BLaER1 treated with 17β-estradiol and CSF1 and Interleukin-3, amounts not matched to agents 10 nM and 100 nM (cell line): ENCODE data around the gene ENC1.

Experiments
- H3K27ac ChIP-seq, 11 experiments: shearing (Covaris generic); formaldehyde crosslinking; 2 replicates each; pipeline ENCODE4 v1.8.1; 2022
- H3K27me3 ChIP-seq, 11 experiments: shearing (Covaris generic); formaldehyde crosslinking; 2 replicates each; pipeline ENCODE4 v1.8.1; 2022
- H3K36me3 ChIP-seq, 11 experiments: shearing (Covaris generic); formaldehyde crosslinking; 2 replicates each; pipeline ENCODE4 v1.8.1; 2022
- H3K4me1 ChIP-seq, 10 experiments: shearing (Covaris generic); formaldehyde crosslinking; 2 replicates each; pipeline ENCODE4 v1.8.1; 2022
- H3K4me2 ChIP-seq, 11 experiments: shearing (Covaris generic); formaldehyde crosslinking; 2 replicates each; pipeline ENCODE4 v1.8.1; 2022
- H3K4me3 ChIP-seq, 10 experiments: shearing (Covaris generic); formaldehyde crosslinking; 2 replicates each; pipeline ENCODE4 v1.8.1; 2022
- H3K9ac ChIP-seq, 11 experiments: shearing (Covaris generic); formaldehyde crosslinking; 2 replicates each; pipeline ENCODE4 v1.8.1; 2022
- H3K9me3 ChIP-seq, 11 experiments: shearing (Covaris generic); formaldehyde crosslinking; replicated peaks in 1 of 11; 2 replicates each; pipeline ENCODE4 v1.8.1; 2022
- H4K20me1 ChIP-seq, 11 experiments: shearing (Covaris generic); formaldehyde crosslinking; 2 replicates each; pipeline ENCODE4 v1.8.1; 2022
- Cebpa-rat ChIP-seq, 11 experiments: shearing (Covaris generic); IDR thresholded peaks; 2 replicates each; pipeline ENCODE4 v1.8.1; 2022

The ENC1 gene

DNA sequence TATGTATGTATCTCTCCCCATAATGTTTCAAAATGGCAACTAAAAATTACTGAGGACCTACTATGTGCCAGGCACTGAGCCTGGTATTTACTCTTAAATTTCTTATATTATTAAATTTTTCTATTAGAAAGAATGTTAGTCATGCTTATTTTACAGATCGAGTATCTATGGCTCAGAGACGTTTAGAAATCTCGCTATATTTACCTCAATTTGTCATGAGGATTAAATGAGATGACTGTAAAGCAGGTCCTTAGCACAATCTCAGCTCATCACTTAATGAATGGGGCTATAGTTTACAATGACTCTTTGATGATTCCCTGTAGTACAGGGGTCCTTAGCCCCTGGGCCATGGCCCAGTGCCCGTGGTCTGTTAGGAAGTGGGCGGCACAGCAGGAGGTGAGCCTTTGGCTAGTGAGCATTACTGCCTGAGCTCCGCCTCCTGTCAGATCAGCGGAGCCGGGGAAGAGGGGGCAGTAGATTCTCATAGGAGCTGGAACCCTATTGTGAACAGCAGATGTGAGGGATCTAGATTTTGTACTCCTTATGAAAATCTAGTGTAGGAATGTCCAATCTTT is 15.5 kb downstream of the ENC1 start:
- H3K9me3 ChIP-seq: peaks cover 0 to 7% (median 0%) of the 10 kb centered on the region in 11 experiments; a peak in 1 of 22 replicates
- no peak for TF ChIP-seq Cebpa-rat (IDR thresholded peaks at IDR 0.05)
- no peak overlapping the region for H3K9ac ChIP-seq
- no peak overlapping the region for H3K27ac ChIP-seq
- H4K20me1 ChIP-seq: peaks cover 0 to 41% (median 10%) of the 10 kb centered on the region in 11 experiments; a peak in 8 of 22 replicates
- no peak overlapping the region for H3K4me2 ChIP-seq
- no peak overlapping the region for H3K4me3 ChIP-seq
- no peaks in the 10 kb centered on the region for H3K27me3 ChIP-seq
- H3K36me3 ChIP-seq: peaks cover 23 to 36% (median 27%) of the 10 kb centered on the region in 11 experiments; a peak in 21 of 22 replicates
- peaks cover 0 to 1% (median under 1%) of the 10 kb centered on the region in 10 experiments; a peak in 10 of 20 replicates for H3K4me1 ChIP-seq

- Histone ChIP-seq H3K27ac (no peak overlapping the region), H3K4me3 (no peak overlapping the region), H3K9ac (no peak overlapping the region), H3K4me1 (no peaks in the 10 kb centered on the region), H3K27me3 (no peaks in the 10 kb centered on the region), H3K36me3 (peaks cover 17 to 31% (median 22%) of the 10 kb centered on the region in 11 experiments; a peak in 21 of 22 replicates), H3K9me3 (peaks cover 0 to 7% (median 0%) of the 10 kb centered on the region in 11 experiments; a peak in 1 of 22 replicates), H4K20me1 (peaks cover 0 to 36% (median 10%) of the 10 kb centered on the region in 11 experiments; a peak in 8 of 22 replicates), H3K4me2 (no peak overlapping the region)
- no peak for TF ChIP-seq Cebpa-rat (IDR thresholded peaks at IDR 0.05)
Observed at GRCh38 chr5:74624501-74624900, 16.0 kb downstream of the ENC1 start.

GRCh38 chr5:74623748-74624408 is 16.6 kb downstream of the ENC1 start:
- H3K27me3 ChIP-seq: no peaks in the 10 kb centered on the region
- H3K9me3 ChIP-seq: peaks cover 0 to 7% (median 0%) of the 10 kb centered on the region in 11 experiments; a peak in 1 of 22 replicates
- H3K36me3 ChIP-seq: peaks cover 13 to 25% (median 16%) of the 10 kb centered on the region in 11 experiments; a peak in 19 of 22 replicates
- no peak overlapping the region for H3K9ac ChIP-seq
- H3K4me1 ChIP-seq: no peaks in the 10 kb centered on the region
- no peak for TF ChIP-seq Cebpa-rat (IDR thresholded peaks at IDR 0.05)
- no peak overlapping the region for H3K4me3 ChIP-seq
- H3K27ac ChIP-seq: no peak overlapping the region
- H3K4me2 ChIP-seq: no peak overlapping the region
- peaks cover 0 to 30% (median 10%) of the 10 kb centered on the region in 11 experiments; a peak in 7 of 22 replicates for H4K20me1 ChIP-seq

GRCh38 chr5:74623006-74623611 is 17.4 kb downstream of the ENC1 start:
- no peak for TF ChIP-seq Cebpa-rat (IDR thresholded peaks at IDR 0.05)
- peaks cover 0 to 23% (median 6%) of the 10 kb centered on the region in 11 experiments; a peak in 7 of 22 replicates for H4K20me1 ChIP-seq
- H3K27me3 ChIP-seq: no peaks in the 10 kb centered on the region
- no peaks in the 10 kb centered on the region for H3K4me1 ChIP-seq
- H3K9ac ChIP-seq: no peak overlapping the region
- H3K4me2 ChIP-seq: no peak overlapping the region
- no peak overlapping the region for H3K4me3 ChIP-seq
- H3K9me3 ChIP-seq: peaks cover 0 to 7% (median 0%) of the 10 kb centered on the region in 11 experiments; a peak in 1 of 22 replicates
- H3K27ac ChIP-seq: no peak overlapping the region
- H3K36me3 ChIP-seq: peaks cover 6 to 17% (median 8%) of the 10 kb centered on the region in 11 experiments; a peak in 19 of 22 replicates

DNA sequence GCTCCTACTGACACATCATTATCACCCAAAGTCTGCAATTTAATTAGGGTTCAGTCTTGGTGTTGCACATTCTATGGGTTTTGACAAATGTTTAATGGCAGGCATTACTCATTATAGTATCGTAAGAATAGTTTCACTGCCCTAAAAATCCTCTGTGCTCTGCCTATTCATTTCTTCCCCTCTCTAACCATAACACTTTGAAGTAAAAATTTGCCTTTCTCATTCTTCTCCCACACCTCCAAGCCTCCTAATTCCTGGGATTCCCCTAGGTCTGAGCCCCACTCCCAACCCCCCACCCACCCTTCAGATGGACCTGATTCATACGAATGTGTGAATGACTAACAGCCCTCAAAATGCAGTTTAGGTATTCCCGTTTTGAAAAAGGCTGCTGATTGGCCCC is 18.4 kb downstream of the ENC1 start:
- H3K9me3 ChIP-seq: peaks cover 0 to 7% (median 0%) of the 10 kb centered on the region in 11 experiments; a peak in 1 of 22 replicates
- no peak overlapping the region for H3K9ac ChIP-seq
- no peaks in the 10 kb centered on the region for H3K27me3 ChIP-seq
- H3K4me1 ChIP-seq: no peaks in the 10 kb centered on the region
- H4K20me1 ChIP-seq: peaks cover 0 to 14% (median 0%) of the 10 kb centered on the region in 11 experiments; a peak in 3 of 22 replicates
- H3K36me3 ChIP-seq: peaks cover 0 to 7% (median 0%) of the 10 kb centered on the region in 11 experiments; a peak in 5 of 22 replicates
- H3K4me2 ChIP-seq: no peak overlapping the region
- no peak for TF ChIP-seq Cebpa-rat (IDR thresholded peaks at IDR 0.05)
- H3K27ac ChIP-seq: no peak overlapping the region
- H3K4me3 ChIP-seq: no peak overlapping the region

DNA sequence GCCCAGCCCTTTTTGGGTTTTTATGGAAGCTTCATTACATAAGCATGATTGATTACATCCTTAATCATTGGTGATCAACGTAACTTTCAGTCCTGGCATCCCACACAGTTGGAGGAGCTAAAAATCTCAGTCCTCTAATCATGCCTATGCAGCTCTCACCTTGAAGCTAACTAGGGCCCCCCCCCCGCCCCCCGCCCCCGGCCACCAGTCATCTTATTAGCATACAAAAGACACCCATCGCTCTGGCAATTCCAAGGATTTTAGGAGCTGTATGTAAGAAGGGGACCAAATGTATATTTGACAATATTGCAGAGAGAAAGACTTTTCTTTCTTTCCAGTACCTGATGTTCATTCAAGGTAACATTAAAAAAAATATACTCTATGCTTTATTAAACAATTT is 19.0 kb downstream of the ENC1 start:
- no peak overlapping the region for H3K9ac ChIP-seq
- peaks cover 0 to 3% (median 0%) of the 10 kb centered on the region in 11 experiments; a peak in 2 of 22 replicates for H3K36me3 ChIP-seq
- H4K20me1 ChIP-seq: peaks cover 0 to 10% (median 0%) of the 10 kb centered on the region in 11 experiments; a peak in 2 of 22 replicates
- no peak overlapping the region for H3K4me2 ChIP-seq
- H3K27me3 ChIP-seq: no peaks in the 10 kb centered on the region
- H3K9me3 ChIP-seq: peaks cover 0 to 7% (median 0%) of the 10 kb centered on the region in 11 experiments; a peak in 1 of 22 replicates
- no peak overlapping the region for H3K27ac ChIP-seq
- no peak overlapping the region for H3K4me3 ChIP-seq
- H3K4me1 ChIP-seq: no peaks in the 10 kb centered on the region
- no peak for TF ChIP-seq Cebpa-rat (IDR thresholded peaks at IDR 0.05)

DNA sequence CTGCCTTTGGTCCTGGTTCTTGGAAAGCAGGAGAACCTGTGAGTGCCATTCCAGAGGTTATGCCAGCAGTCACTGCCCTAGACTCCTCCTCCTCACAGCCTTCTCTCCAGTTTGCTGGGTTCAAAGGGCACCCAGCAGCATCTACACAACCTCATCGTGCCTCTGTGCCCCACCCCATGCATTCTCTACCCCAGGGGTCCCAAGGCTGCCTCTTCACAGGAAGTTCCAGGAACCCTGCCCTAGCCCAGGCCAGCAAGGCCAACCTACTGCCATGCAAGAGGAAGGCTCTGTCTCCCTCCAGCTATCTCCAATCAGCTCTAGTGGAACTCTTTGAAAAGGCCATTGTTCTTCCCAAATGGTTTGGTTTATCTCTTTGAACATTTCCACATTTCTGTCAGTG is 21.2 kb downstream of the ENC1 start:
- Histone ChIP-seq H3K4me2 (no peak overlapping the region), H3K27ac (no peak overlapping the region), H3K4me3 (no peak overlapping the region), H3K9ac (no peak overlapping the region), H3K9me3 (peaks cover 0 to 4% (median 0%) of the 10 kb centered on the region in 11 experiments; a peak in 1 of 22 replicates), H4K20me1 (no peaks in the 10 kb centered on the region; a peak in 1 of 22 replicates), H3K36me3 (no peaks in the 10 kb centered on the region), H3K27me3 (no peaks in the 10 kb centered on the region), H3K4me1 (no peaks in the 10 kb centered on the region)
- no peak for TF ChIP-seq Cebpa-rat (IDR thresholded peaks at IDR 0.05)

- H4K20me1 ChIP-seq: no peaks in the 10 kb centered on the region; a peak in 1 of 22 replicates
- H3K9ac ChIP-seq: no peak overlapping the region
- no peak overlapping the region for H3K4me3 ChIP-seq
- H3K4me2 ChIP-seq: no peak overlapping the region
- no peak overlapping the region for H3K27ac ChIP-seq
- H3K4me1 ChIP-seq: no peaks in the 10 kb centered on the region
- H3K9me3 ChIP-seq: no peaks in the 10 kb centered on the region
- H3K27me3 ChIP-seq: no peaks in the 10 kb centered on the region
- H3K36me3 ChIP-seq: no peaks in the 10 kb centered on the region
- TF ChIP-seq Cebpa-rat (IDR thresholded peaks at IDR 0.05): no peak
Observed at GRCh38 chr5:74618106-74618505, 22.4 kb downstream of the ENC1 start.

GRCh38 chr5:74617202-74617601 is 23.3 kb downstream of the ENC1 start:
- H3K9me3 ChIP-seq: no peaks in the 10 kb centered on the region
- no peaks in the 10 kb centered on the region for H4K20me1 ChIP-seq
- no peaks in the 10 kb centered on the region for H3K27me3 ChIP-seq
- H3K9ac ChIP-seq: no peak overlapping the region
- H3K36me3 ChIP-seq: no peaks in the 10 kb centered on the region
- H3K4me3 ChIP-seq: no peak overlapping the region
- H3K27ac ChIP-seq: no peak overlapping the region
- TF ChIP-seq Cebpa-rat (IDR thresholded peaks at IDR 0.05): no peak
- no peaks in the 10 kb centered on the region for H3K4me1 ChIP-seq
- no peak overlapping the region for H3K4me2 ChIP-seq
